ENCODE measurements around the gene OSBPL3.

The OSBPL3 gene

DNA sequence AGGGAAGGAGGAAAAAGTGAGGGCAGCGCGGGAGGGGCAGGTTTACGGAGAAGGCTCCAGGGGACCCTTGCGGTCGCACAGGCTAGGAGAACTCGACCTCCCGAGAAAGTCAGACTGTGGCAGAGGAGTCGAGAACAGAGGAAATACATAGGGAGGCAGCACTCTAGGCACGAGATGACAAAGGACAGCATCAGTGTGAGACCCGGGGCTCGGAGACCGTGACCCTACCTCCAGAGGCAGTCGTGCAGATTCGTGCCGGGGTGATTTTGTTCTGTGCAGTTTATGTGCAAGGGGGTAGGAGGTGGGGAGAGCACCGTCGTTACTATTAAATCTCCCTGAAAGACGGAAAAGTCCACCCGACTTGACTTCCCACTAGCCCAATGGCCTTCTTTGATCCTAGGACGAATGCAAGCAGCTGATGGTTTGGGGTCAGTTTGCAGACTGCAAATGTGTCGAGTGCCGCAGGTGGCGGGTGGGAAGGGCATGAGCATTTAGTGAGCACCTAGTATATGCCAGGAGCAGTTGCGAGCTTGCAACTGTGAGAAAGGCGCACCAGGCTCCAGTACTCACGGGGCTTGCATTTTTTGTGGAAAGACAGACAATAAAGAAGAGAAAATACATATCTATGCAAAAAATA, 674 bp upstream of the OSBPL3 start:
- no peak for DNase-seq (ENCODE audit: low read depth)

DNA sequence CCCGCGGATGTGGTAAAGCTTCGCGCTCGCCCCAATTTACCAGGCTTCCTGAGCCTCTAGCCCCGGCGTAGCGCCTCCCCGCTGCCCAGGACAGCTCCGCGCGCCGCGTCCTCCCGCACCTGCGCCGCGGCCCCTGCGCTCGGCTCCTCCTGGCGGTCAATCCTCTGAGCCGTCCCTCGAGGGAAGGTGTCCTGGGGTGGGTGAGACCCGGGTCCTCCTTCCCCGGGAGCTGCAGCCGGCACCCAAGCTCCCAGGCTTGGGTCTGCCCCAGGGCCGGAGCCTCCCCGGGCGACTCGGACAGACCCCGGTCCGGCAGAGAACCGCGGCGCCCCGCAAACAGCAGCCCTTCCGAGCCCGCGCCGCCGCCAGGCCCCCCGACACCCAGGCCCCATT, 512 bp downstream of the OSBPL3 start:
- peak; percentile 63 for DNase-seq (ENCODE audit: low read depth)

DNA sequence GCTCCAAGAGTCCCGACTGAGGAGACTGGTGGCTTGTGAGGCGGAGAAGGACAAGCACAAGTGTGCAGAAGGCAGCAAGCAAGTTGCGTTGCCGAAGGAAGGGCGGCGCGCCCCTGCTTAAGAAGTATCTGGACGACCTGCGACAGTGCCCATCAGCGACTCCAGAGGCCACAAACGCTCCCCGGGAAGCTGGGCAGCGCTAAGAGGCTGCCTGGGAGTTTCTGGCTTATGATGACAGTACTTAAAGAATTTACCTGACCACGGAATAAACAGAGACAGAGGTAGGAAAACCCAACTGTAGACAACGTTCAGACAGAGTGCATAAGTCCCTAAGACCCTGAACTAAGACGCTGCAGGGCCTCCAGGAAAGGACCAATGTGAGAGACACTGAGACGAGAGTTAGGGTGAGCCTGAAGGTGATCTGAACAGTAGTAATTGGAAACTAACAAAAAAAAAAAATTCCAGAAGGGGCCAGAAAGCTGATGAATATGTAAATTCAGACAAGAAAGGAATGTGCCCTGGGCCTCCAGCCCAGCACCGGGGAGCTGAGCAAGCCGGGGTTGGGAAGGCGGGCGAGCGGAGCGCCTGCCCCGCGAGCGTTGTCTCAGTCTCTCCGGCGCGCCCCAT, 1.0 kb downstream of the OSBPL3 start:
- DNase-seq (ENCODE audit: low read depth) = no peak

DNA sequence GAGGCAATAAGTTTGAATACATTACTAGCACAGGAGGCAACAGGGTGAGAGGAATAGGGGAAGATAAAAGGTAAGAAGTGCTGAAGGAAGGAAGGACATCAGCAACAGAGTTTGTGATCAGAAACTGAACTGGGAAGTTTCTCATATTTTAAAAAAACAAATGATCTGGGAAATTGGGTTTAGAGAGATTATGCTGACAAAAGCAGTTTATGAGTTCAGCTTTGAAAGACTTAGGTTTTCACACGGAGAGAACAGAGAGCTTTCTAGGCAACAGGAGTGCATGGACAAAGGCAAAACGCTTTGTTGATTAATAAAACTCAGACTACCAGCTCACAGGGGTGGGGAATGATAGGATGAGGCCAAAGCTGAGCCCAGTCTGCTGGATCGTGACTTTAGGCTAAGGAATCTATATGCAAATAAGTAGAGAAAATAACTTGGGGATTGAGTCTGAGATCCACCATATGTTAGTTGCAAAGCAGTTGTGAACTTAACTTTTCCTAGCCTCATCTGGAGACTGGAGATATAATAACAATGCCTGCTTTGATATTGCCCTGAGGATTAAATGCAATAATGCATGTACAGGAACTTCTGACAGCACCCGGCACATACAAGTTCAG, 4.2 kb downstream of the OSBPL3 start:
- no peak for DNase-seq (ENCODE audit: low read depth)

DNA sequence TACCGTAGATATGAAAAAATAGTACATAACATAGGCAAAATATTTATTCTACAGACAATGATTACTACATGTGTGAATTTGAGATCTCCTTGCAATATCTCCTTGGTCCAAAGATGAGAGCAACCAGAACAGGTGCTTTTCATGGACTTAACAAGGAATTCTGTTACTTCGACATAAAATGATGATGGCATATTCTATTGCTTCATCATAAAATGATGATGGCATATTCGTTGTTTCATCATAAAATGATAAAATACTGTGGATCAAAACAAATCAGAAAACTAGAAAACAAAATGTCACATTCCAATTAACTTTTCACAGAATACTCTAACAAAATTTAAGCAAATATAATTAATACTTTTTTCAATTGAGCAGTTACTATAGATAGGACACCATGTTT, 4.8 kb downstream of the OSBPL3 start:
- no peak for DNase-seq (ENCODE audit: low read depth)

DNA sequence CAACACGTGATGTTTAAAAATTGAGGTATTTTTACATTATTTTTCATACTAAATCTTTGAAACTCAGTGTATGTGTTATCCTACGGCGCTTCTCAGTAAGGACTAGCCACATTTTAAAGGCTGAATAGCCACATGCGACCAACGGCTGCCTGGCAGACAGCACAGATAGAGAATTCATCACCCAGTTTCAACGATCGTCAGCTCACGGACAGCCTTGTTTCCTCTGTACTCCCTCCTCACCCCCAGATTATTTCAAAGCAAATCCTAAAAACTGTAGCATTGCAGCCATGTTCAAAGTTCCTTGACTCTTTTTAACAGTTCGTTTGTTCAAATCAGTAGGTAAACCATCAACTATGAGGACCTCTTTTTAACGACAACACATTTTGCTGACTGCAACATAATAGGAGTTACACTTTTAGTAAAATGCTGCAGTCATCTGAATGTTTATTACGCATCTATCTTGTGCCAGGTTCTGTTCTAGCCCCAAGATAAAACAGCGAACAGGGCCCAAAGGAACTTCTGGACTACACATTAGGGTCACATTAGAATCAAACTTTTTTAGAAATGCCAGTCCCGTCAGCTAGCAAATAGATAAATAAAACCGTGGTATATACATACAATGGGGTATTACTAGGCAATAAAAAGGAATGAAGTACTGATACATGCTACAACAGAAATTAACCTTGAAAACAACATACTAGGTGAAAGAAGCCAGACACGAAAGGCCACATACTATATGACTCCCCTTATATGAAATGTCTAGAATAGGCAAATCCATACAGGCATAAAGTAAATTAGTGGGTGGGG, 5.7 kb downstream of the OSBPL3 start:
- no peak for DNase-seq (ENCODE audit: low read depth)

DNA sequence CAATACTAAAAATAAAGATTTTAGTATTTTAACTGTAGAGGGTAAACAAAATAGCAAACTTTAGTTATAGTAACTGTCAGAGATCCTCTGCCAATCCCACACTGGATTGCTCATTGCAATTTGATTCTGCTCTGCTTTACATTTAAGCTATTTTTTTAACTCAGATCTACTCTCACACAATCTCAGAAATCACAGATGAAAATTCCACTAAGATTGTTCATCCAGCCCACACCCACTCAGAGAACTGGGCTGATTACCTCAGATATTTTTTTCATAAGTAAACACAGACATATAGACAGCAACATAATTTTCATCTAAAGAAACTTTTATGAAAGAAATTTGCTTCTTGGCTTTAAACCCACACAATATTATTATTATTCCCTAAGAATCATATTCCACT, 7.0 kb downstream of the OSBPL3 start:
- DNase-seq (ENCODE audit: low read depth) = no peak

DNA sequence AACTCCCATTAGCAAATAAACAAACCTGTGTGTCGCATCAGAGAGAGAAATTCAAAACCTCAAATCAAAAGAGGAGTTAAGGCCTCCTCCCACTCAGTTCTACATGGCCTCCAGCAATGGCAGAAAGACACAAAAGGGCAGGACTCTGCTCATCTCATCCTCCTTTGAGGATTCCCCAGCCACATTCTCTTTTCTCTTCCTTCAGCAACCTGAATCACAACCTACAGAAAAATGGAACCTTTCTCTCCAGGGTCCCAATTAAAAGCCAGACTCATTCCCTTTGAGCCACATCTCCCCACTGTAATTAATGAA, 7.9 kb downstream of the OSBPL3 start:
- no peak for DNase-seq (ENCODE audit: low read depth)

DNA sequence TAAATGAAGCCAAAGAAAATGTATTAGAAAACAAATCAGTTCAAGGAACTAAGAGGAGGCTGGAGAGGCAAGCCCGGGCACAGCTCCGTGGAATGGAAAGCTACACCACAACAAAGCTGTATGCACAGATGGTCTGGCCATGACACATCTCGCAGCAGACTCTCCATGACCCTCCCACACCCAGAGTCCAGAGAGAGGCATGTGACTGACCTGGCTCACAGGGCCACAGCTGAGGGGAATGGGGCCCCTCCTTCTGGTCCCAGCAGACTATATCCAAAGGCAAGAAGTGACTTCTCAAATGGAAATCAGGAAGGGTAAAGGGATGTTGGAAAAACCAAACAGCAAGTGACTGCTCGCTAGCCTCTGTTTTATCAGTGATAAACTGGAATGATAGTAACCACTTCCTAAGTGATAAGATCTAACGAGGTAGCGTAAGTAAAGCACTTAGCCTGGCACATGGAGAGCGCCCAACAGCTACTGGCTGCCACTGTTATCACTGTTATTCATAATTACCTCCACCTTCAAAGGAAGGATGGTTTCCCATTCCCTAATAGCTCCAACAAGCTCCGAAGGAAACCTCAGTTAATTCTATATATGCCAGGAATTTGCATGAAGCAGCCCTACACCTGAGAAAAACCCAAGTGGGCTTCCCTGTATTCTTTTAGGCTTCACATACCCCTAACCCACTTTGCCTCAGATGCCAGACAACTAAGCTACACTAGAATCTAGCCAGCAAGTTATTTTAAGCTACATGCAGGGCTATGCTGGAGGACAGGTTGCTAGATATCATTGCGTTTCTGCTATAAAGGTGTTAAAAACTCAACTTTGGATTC, 8.4 kb downstream of the OSBPL3 start:
- DNase-seq (ENCODE audit: low read depth) = no peak

DNA sequence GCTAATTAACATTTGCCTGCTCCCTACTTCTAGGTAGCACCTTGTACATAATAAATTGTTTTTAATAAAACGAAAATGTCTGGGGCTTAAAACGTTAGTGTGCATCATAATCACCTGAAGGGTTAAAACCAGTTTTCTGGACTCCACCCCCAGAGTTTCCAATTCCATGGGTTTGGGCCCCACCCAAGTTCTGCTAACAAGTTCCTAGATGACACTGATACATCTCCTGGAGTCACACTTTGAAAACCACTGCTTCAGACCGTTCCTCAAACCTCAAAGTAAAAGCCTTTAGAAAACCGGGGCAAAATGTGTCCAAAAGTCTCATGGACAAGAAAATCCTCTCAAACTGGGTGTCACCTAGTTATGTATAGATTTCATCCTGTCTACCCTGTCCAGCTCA, 9.3 kb downstream of the OSBPL3 start:
- DNase-seq (ENCODE audit: low read depth) = no peak

DNA sequence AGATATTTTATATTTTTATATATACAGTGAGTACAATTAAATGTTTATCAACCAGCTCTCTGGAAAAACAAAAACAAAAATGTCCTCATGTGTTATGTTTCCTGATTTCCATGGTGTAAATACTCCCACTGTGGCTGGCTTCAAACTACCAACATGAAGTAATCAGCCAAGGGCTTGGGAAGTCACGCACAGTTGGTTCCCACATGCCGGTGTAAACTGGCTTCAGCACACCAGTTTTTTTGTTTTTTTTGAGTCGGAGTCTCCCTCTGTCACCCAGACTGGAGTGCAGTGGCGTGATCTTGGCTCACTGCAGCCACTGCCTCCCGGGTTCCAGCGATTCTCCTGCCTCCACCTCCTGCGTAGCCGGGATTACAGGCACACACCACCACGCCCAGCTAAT, 11.8 kb downstream of the OSBPL3 start:
- DNase-seq (ENCODE audit: low read depth) = no peak

DNA sequence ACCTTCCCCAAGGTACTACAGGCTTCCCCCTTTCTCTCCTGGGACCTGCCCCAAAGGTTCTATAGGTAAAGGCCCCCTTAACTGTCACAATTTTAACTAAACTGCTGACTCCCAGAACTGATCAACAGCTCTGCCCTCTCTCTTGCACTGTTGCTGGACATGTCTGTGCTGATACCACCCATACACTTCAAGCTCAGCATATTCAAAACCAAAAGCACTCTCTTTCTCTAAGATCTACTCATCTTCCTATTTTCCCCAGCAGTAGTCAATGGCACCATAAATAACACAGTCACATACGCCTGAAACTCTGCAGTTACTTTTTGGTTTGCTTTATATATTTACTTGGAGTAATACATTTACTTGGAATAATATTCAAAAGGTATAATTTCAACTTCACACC, 12.3 kb downstream of the OSBPL3 start:
- no peak for DNase-seq (ENCODE audit: low read depth)

DNA sequence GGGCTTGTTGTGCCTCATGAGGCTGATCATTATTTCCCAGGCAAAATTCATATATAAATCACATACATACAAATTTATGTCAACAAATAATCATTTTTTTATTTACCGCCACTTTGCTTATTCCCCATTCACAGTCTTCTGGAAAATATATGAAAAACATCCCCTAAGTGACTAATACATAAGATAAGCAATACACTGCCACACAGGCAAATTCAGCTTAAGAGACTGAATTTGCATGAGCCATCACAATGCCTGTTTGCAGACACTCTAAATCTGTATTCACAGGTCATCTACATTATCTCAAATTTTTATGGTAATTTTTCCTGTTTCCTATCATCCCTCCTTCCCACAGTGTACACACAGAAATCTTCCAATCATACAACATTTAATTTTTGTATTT, 13.2 kb downstream of the OSBPL3 start:
- no peak for DNase-seq (ENCODE audit: low read depth)

DNA sequence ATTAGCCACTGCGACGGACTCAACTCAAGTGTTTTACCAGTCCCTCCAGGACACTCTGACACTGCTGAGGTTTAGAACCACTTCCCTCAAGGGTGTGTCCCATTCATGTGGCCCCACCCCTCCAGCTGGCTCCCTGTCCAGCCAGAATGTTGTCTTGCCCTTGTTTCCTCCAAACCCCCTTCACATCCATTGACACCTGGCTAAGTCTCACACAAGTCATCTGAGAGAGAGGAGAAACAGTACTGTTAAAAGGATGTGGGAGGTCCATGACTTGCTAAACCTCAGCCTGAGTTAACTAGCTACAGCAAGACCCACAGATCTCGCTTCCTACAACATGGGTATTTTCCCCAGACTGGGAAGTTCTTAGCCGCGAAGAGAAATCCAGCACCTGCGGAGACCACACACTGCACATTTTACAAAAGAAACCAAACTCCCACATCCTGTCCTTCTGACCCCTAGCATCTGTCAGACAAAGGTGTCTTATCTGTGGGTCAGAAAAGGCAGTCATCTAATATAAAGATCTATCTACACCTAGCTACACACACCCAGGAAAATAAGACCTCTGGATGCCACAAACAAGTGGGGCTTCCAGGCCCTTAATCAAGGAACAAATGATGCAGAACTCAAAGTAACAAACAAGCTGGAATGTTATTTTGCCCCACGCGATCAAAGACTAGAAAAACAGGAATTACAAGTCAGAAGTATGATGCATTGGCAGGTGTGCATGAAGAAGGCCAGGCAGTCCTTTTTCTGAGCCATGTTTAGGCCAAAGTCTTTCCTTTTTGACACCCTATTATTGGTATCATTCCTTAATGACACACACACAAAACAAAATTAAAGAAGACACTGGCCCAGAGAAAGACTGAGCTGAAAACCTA, 13.9 kb downstream of the OSBPL3 start:
- DNase-seq (ENCODE audit: low read depth) = peak; percentile 18

DNA sequence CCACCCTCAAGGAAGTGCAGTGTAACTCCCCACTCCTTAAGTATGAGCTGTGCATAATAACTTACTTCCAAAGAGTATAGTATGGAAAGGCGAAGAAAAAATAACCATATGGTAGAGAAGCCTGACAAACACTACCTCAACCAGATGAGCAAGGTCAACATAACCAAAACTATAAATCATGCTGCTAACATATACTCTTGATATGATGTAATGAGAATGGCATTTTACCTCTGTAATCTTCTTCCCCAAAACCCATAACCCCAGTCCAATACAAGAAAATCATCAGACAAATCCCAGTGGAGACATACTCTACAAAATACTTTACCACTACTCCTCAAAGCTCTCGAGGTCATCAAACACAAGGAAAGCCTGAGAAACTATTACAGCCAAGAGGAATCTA, 15.8 kb downstream of the OSBPL3 start:
- no peak for DNase-seq (ENCODE audit: low read depth)

DNA sequence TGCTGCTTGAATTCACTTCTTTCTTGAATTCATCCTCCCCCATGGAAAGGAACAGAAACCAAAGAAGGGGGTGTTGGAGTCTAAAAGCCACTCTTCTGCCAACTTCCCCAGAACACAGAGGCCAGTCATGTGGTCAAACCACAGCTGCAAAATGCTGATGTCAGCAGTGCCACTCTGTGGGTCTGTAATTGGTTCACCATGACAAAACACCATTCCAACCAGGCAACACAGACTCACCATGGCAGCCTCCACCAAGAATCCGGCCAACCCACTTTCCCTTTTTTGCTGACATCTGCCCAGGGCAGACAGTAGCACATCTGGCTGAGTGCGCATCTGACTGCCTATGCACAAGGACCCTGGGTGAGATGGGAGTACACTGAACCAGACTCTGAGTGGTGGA, 16.8 kb downstream of the OSBPL3 start:
- DNase-seq (ENCODE audit: low read depth) = no peak

DNA sequence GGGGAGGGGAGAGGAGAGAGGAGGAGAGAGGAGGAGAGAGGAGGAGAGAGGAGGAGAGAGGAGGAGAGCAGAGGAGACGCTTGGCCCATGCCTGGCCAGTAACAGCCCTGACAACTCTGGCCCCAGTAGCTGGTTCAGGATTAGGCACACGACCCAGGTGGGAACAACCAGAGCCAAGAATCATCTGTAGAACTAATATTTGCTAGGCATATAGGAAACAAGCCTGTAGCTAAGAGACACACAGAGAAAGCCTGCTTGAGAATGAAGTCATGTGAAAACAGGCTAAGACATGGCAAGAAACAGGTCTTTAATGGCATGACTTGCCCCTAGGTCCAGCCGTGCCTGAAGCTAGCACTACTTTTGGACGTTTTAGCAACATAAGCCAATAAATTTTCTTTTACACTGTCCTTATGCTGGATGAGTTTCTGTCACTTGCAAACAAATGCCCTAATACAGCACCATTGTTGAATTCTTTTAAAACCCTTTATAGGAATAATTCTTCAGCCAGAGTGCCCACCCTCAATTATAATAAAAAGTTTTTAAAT, 17.5 kb downstream of the OSBPL3 start:
- no peak for DNase-seq (ENCODE audit: low read depth)

DNA sequence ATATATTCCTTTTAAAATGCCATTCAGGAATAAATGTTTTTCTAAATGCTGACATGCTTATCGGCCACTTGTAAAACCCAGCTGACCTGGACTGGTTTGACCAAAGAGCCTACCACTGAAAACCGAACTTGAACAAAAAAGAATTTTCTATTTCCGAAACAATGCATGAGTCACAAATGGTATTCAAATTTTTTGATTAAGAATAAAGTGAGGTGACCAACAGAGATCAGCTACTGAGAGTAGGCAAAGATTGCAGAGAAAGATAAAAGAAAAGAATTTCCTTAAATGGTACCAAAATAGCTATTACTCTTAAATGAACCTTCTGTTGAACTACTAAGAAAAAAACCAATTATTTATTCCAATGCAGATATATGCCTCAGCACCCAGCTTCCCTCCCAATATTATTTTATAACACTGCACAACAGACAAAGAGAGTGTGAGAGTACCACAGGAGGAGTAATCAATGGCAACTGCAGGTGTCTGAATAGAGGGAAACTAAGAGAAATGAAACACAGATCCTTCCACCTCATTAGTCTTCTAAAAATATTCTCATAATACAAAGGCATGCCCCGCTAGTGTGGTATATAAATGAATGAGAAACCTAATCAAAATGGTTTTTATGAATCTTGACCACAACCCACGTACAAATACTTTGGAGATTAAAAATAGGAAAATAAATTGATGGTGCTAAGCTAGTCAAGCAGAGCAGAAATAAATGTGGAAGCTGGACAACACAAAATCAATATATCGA, 20.1 kb downstream of the OSBPL3 start:
- no peak for DNase-seq (ENCODE audit: low read depth)

DNA sequence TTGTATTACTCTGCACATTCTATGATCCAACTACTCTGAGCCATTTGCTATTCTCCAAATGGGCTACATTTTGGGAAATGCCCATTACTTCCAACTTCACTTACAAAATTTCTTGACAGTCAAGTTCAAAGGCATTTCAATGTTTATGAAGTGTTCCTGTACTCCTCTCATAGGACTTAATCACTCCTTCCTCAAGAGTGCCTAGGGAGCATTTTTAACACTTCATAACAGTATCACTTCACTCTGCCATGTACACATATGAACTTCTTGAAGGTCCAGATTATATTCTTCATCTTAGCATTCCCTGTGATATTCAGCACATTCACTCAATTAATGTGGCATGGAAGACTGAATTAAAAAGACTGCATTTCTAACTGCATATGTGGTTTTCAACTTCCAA, 21.6 kb downstream of the OSBPL3 start:
- no peak for DNase-seq (ENCODE audit: low read depth)

DNA sequence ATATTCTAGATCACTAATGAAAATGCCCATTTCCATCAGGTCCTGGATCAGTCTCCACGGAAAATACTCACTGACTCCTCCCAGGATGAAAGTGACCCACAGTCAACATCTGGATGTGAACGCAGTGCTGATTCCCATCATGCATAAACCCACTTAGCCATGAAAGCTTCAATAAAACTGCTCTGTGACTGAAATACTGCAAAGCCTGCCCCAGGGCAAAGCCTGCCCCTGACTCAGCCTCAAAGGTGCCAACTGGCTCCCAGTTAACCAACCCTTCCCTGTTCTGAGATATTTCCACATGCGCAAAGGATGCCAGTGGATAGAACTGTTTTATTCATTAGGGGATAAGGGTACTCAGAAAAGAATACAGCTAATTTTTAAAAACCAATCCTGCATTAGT, 24.0 kb downstream of the OSBPL3 start:
- no peak for DNase-seq (ENCODE audit: low read depth)

All from T-helper 22 cell (primary cell).